Measurements from ENCODE around the gene UBE3B.

UBE3B gene

DNA sequence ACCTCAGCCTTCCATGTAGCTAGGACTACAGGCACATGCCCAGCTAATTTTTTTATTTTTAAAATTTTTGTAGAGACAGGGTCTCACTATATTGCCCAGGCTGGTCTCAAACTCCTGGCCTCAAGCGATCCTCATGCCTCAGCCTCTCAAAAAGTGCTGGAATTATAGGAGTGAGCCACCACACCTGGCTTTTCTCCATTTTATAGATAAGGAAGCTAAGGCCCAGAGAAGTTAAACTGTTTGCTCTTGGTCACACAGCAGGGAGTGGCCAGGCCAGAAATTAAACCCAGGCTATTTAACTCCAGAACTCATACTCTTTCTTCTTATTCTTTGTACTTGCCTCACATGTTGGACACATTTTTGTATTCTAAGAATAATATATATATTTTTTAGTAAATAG lies 16.5 kb downstream of the UBE3B start:
- in situ Hi-C loops (cut with MboI; ENCODE audit: low sequenced_read_pairs) = no loop called here

GRCh38 chr12:109494348-109494881 lies 17.0 kb downstream of the UBE3B start:
- in situ Hi-C loops (cut with MboI; ENCODE audit: low sequenced_read_pairs) = no loop called here

DNA sequence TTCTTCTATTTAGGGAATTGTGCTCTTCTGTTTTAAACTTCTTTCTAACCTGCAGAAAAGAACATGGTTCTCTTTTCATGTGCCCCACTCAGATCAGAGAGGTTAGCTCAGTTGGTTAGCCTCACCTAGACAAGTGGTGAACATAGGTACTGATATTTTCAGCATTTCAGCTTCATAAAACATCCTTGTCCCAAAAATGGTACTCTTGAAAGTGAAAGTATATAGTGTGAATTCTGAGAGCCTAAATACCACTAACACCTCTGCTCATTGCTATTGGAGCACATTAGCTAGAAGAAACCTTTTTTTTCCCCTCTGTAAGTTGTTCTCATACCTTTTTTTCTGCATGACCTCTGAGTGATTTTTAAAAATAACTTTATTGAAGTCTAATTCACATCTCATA lies 17.6 kb downstream of the UBE3B start:
- in situ Hi-C loops (cut with MboI; ENCODE audit: low sequenced_read_pairs) = no loop called here

DNA sequence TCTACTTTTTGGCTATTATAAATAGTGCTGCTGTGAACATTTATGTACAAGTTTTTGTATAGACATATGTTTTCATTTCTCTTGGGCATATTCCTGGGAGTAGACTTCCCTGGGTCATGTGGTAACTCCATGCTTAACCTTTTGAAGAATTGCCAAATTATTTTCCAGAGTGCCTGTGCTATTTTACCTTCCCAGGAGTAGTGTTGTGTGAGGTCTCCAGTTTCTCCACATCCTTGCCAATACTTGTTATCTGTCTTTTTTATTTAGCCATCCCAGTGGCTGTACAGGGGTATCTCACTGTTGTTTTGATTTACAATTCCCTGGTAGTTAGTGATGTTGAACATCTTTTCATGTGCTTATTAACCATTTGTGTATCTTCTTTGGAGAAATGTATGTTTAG lies 18.9 kb downstream of the UBE3B start:
- in situ Hi-C loops (cut with MboI; ENCODE audit: low sequenced_read_pairs) = no loop called here

GRCh38 chr12:109497675-109498074 lies 20.2 kb downstream of the UBE3B start:
- in situ Hi-C loops (cut with MboI; ENCODE audit: low sequenced_read_pairs) = no loop called here

DNA sequence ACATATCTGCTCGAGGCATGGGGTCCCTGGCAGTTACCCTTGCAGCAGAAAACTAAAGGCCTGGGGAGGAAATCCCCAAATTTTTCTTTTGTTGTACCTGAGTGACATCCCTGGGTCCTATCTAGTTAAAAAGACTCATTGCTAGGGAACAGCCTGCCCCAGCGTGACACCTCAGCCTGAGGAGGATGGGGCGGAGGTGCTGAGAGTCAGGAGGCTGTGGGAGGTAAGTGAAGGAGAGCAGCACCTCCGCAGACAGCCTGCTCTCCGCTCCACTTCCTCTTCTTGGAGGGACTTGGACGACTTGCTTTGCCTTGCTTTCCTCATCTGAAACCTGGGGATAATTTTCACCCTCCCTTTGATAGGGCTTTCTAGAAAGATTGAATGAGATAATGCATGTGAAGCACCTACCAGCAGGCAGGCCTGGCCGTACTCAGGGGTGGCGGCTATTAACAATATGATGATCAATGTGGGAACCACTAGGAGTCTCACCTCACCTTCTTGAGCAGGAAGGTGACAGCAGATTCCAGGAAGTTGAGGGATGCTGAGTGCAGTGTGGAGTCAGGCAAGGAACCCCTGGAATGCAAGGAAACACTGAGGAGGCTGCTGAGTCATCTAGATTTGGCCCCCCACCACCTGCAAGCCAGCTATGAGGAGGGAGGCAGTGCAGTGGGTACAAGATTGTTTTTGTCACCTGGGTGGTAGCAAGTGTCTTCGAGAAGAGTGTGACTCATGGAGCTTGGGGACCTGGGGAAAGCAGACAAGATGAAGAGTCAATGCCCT lies 23.2 kb downstream of the UBE3B start:
- in situ Hi-C loops (cut with MboI; ENCODE audit: low sequenced_read_pairs) = no loop called here

DNA sequence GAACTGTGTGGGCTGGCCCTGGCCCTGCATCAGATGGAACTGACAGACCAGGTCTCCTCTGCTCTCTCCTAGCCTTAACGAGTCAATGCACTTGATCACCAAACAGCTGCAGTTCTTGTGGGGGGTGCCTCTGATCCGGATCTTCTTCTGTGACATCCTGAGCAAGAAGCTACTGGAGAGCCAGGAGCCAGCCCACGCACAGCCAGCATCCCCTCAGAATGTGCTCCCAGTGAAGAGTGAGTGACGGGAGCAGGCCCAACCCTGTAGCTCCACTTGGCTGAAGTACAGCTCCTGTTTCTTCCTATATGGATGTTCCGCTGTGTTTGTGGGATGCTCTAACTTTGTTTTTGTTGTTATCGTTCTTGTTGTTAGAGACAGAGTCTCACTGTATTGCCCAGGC lies 23.9 kb downstream of the UBE3B start:
- in situ Hi-C loops (cut with MboI; ENCODE audit: low sequenced_read_pairs) = no loop called here

- in situ Hi-C loops (cut with MboI; ENCODE audit: low sequenced_read_pairs) = no loop called here
Measured at GRCh38 chr12:109502332-109502731, 24.9 kb downstream of the UBE3B start.

DNA sequence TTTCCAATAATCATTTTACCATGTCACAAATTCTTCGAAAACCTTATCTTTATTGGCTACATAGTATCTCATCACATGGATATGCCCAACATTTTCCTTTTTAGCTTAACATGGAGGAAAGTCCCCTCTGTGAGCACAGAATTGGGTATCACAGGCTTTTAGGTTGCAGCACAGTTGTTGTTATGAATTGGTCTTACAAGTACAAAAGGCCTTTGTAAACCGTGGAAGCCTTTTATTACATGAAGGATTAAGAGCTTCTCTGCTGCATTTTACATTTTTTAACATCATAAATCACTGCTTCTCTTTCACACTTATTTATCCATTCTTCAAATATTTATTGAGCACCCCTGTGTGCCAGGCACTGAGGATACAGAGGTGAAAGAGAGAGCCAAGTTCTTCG lies 26.2 kb downstream of the UBE3B start:
- in situ Hi-C loops (cut with MboI; ENCODE audit: low sequenced_read_pairs) = no loop called here

- in situ Hi-C loops (cut with MboI; ENCODE audit: low sequenced_read_pairs) = no loop called here
Measured at GRCh38 chr12:109504068-109504467, 26.6 kb downstream of the UBE3B start.

DNA sequence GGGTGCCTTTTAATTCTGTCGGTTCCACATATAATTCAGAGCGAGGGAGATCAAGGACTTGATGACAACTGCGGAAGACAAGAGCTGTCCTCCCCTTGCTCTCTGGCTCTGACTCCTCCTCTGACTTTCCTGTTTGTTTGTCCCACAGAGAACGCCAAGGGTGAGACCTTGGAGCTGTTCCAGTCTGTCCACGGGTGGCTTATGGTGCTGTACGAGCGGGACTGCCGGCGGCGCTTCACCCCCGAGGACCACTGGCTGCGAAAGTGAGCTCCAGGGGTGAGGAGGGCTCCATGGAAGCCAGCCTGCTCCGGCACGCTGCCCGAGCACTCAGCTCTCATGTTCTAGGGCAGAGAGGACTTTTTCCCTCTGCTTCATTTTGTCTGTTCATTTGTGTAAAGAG lies 32.8 kb downstream of the UBE3B start:
- in situ Hi-C loops (cut with MboI; ENCODE audit: low sequenced_read_pairs) = no loop called here

DNA sequence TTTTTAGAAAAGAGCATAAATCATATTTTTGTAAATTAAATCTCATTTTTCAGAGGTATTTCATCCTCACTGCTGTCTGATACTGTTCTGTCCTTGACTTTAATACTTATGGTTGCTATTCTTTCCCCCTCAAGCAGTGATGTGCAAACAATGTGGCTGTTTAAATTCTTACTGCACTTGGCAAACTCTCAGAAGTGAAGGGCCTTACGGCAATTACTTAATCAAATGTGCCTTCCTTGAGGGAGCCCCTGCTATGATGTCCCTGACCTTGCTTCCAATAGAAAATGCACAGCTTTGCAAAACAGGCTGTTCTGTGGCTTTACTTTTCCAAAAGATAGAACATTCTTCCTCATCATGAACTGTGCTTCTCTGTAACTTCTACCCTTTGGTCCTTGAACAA lies 35.2 kb downstream of the UBE3B start:
- in situ Hi-C loops (cut with MboI; ENCODE audit: low sequenced_read_pairs) = no loop called here

DNA sequence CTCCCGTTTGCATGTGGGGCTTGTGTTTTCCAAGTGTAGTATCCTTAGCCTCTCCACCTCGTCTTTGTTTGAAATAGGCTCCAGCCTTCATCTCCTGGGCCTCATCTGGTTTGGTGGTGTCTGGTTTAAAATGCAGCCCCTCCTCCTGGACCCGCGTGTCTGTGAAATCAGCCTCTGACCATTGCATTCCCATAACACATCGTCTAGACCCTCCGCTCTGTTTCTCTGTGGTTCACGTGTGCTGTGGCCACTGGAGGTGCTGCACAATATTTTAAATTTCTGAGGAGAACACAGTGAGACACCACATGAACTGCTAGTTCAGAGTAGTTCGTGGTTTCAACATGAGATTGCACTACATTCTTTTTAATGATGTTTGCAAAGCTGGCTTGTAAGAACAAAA lies 35.6 kb downstream of the UBE3B start:
- in situ Hi-C loops (cut with MboI; ENCODE audit: low sequenced_read_pairs) = no loop called here

- in situ Hi-C loops (cut with MboI; ENCODE audit: low sequenced_read_pairs) = no loop called here
Measured at GRCh38 chr12:109513977-109514376, 36.5 kb downstream of the UBE3B start.

DNA sequence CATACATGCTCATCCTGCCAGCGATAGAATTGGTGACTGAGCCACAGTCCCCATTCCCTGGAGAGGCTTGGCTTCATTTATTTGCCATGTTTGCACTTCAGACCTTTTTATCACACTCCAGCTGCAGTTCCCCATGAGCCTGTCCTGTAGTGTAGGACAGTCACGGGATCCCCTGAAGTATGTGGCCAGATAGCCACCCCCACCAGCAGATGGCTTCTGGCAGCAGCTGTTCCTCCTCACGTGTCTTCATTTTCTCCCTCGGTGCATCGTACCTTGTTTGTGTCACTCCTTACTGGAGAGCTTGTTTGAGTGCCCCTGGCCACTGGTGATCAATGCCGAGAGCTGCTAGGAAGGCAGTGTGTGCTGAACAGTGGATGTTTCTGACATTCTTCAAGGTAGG lies 40.2 kb downstream of the UBE3B start:
- in situ Hi-C loops (cut with MboI; ENCODE audit: low sequenced_read_pairs) = no loop called here

- in situ Hi-C loops (cut with MboI; ENCODE audit: low sequenced_read_pairs) = no loop called here
Measured at GRCh38 chr12:109518820-109519665, 41.6 kb downstream of the UBE3B start.

- in situ Hi-C loops (cut with MboI; ENCODE audit: low sequenced_read_pairs) = no loop called here
Measured at GRCh38 chr12:109519787-109520186, 42.4 kb downstream of the UBE3B start.

DNA sequence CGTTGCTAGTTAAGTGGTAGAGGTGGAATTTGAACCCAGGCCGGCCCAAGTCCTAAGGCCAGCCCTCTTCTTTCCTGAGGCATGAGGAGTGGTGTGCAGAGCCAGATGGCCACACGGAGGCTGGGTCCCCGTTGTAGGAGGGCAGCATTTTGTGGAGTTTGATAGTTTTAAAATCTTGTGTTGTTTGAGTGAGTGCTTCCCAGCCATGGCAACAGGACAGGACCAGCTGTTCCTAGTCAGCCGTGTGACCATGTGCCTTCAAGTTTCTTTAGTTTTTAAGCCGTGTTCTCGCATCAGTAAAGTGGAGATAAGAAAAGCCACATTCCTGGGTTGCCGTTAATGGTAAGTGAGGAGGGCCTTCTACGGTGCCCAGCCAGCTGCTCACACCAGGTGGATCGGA lies 44.4 kb downstream of the UBE3B start:
- in situ Hi-C loops (cut with MboI; ENCODE audit: low sequenced_read_pairs) = no loop called here

DNA sequence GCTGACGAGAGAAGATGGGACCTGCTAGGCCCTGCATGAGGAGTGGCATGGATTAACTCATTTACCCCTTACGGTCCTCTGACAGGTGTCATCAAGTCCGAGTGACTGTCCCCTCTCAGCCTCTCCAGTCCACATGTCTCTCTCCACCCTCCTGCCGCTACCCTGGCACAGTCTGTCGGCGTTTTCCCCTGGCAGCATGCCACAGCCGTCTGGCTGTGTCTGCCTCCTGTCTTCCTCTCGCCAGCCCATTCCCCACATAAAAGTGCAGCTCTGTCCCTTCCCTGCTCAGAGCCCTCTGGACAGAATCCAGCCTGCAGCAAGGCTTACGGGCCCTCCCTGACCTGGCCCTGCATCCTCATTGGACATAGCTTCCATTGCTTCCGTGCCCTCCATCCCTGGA lies 45.6 kb downstream of the UBE3B start:
- in situ Hi-C loops (cut with MboI; ENCODE audit: low sequenced_read_pairs) = no loop called here

DNA sequence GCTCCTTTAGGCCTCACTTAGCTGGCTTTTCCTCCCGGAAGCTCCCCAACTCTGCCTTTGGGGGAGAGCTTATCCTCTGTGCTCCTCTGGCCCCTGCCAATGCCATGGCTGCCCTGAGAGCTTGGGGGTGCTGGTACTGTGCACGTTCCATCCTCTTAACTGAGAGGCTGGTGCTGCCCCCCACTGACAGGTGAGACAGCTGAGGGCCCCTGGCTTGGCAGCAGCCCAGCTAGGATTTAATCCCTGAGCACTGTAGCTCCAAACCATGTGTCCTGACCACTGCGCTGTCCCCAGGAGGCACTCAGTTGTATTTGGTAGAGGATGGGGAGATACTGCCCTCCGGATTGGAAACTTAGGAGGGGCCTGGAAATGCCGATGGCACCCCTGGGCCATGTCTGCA lies 46.1 kb downstream of the UBE3B start:
- in situ Hi-C loops (cut with MboI; ENCODE audit: low sequenced_read_pairs) = no loop called here

DNA sequence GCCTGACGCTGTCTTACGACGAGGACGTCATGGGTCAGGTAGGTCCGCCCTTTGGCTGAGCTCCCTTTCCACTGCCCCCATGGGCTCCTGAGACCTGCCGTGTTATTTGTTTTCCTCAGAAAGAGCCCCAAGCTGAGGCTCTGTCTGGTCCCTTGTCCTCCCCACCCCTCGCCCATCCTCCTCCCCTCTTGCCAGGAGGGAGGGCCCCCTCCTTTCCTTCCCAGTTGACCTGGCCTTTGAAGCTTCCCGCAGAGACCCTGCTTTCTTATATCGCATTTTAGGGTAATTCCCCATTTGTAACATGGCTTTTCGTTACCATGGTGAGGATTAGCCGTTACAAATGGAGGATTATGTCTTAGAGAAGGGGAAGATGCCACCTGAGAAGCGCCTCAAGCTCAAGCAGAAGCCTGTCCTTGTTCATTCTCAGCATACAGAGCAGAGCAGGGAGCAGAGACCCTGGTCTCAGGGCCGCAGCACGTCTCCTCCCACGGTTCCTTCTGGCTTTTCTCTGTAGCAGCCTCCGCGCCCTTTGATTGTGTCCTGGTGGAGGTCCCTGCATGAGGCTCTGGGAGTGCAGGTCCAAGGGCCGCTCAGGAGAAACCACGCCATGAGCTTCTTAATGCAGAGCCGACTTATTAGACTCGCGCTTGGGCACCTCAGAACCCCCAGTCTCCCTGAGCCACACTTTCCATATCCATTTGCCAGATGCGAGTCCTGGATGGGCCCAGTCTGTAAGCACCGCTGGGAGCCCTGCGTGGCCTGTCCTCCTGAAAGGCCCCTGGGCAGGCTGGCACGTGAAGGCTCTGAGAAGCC lies 47.2 kb downstream of the UBE3B start:
- in situ Hi-C loops (cut with MboI; ENCODE audit: low sequenced_read_pairs) = no loop called here

All from HL-60/S4 treated with retinoic acid at 250 ng/mL for 4 days and 3 days (cell line).